Ectodermal cell (in vitro differentiated cells): ENCODE data around the gene IMPACT.

ENCODE experiments used
- H3K27ac ChIP-seq: 2 replicates; pipeline ENCODE4 v1.7.0; 2013; ENCODE audit warnings: mild to moderate bottlenecking, low read depth, low read length; ENCODE audit not compliant: insufficient read depth, poor library complexity, severe bottlenecking
- H3K27me3 ChIP-seq: 2 replicates; pipeline ENCODE4 v1.7.0; 2013; ENCODE audit warnings: mild to moderate bottlenecking, low read length; ENCODE audit not compliant: insufficient read depth, control insufficient read depth, poor library complexity, severe bottlenecking
- H3K36me3 ChIP-seq: one replicate; pipeline ENCODE4 v1.7.0; 2013; ENCODE audit warnings: low read length; ENCODE audit not compliant: control insufficient read depth, insufficient read depth
- H3K4me1 ChIP-seq: one replicate; pipeline ENCODE4 v1.7.0; 2013; ENCODE audit warnings: low read length; ENCODE audit not compliant: control insufficient read depth, insufficient read depth
- H3K4me3 ChIP-seq: 2 replicates; pipeline ENCODE4 v1.7.0; 2013; ENCODE audit warnings: low read depth, low read length, control low read depth; ENCODE audit not compliant: insufficient read depth
- H3K9me3 ChIP-seq: 2 replicates; pipeline ENCODE4 v1.7.0; 2013; ENCODE audit warnings: mild to moderate bottlenecking, low read length, moderate library complexity; ENCODE audit not compliant: control insufficient read depth
- WGBS, 2 experiments: methylation state at CpG; one replicate each; pipeline ENCODE4 v1.1.7; 2013; ENCODE audit warnings: missing lambda C conversion rate in 2 of 2; 5-methylcytosine and 5-hydroxymethylcytosine counted together

Gene IMPACT

GRCh38 chr18:24397694-24398368 is 28.6 kb upstream of the IMPACT start, which contains the start of gene OSBPL1A:
Gene OSBPL1A (minus strand): TSS chr18:24397824. CDS start chr18:24377533, 20,291 bp downstream.
- no peaks in the 10 kb centered on the region for H3K27me3 ChIP-seq
- H3K4me1 ChIP-seq: peaks cover 15% of the 10 kb centered on the region
- 0 to 1% methylated on average over 52 to 55 of the region's 55 CpGs for WGBS, 2 experiments
- peak within 1 kb of the TSS; percentile 81 for H3K4me3 ChIP-seq
- H3K36me3 ChIP-seq: no peaks in the 10 kb centered on the region
- H3K27ac ChIP-seq: peak within 1 kb of the TSS; percentile 94
- H3K9me3 ChIP-seq: no peaks in the 10 kb centered on the region

GRCh38 chr18:24398540-24398939 is 27.9 kb upstream of the IMPACT start:
- no peak overlapping the region for H3K27ac ChIP-seq
- no peaks in the 10 kb centered on the region for H3K27me3 ChIP-seq
- peaks cover 15% of the 10 kb centered on the region for H3K4me1 ChIP-seq
- WGBS, 2 experiments: 22 to 26% methylated on average over 15 of the region's 15 CpGs
- no peaks in the 10 kb centered on the region for H3K9me3 ChIP-seq
- H3K36me3 ChIP-seq: no peaks in the 10 kb centered on the region
- peak overlapping the region; percentile 81 for H3K4me3 ChIP-seq

DNA sequence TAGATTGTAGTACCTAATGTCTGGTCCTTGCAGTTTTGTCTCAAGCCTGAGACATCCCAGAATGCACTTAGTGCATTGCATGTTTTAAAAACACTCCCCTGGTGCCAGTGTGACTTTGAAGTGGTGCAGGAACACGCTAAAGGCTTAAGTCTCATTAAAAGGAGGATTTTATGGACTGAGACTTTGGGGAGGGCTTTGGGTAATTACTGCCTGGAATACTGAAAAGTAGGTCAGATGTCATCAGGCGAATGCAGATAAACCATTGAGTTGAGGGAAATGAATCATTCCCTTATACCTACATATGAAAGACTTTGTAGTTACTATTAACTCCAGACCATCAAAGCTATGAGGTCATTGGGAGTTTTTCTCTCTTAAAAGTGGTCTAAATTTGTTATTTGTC is 25.9 kb upstream of the IMPACT start:
- 75 to 80% methylated on average over 2 of the region's 2 CpGs for WGBS, 2 experiments
- Histone ChIP-seq H3K27ac (no peak overlapping the region), H3K27me3 (no peaks in the 10 kb centered on the region), H3K4me1 (peaks cover 15% of the 10 kb centered on the region), H3K9me3 (no peaks in the 10 kb centered on the region), H3K36me3 (no peaks in the 10 kb centered on the region), H3K4me3 (no peak overlapping the region)

- 79 to 80% methylated on average over 6 of the region's 6 CpGs for WGBS, 2 experiments
- Histone ChIP-seq H3K4me3 (no peak overlapping the region), H3K27ac (no peak overlapping the region), H3K9me3 (no peaks in the 10 kb centered on the region), H3K36me3 (no peaks in the 10 kb centered on the region), H3K27me3 (no peaks in the 10 kb centered on the region), H3K4me1 (peaks cover 11% of the 10 kb centered on the region)
These were observed 24.2 kb upstream of the IMPACT start for GRCh38 chr18:24402209-24402785.

GRCh38 chr18:24403076-24403475 is 23.4 kb upstream of the IMPACT start:
- Histone ChIP-seq H3K27ac (no peak overlapping the region), H3K4me1 (peaks cover 10% of the 10 kb centered on the region)
- WGBS, 2 experiments: 91 to 94% methylated on average over 5 of the region's 5 CpGs

DNA sequence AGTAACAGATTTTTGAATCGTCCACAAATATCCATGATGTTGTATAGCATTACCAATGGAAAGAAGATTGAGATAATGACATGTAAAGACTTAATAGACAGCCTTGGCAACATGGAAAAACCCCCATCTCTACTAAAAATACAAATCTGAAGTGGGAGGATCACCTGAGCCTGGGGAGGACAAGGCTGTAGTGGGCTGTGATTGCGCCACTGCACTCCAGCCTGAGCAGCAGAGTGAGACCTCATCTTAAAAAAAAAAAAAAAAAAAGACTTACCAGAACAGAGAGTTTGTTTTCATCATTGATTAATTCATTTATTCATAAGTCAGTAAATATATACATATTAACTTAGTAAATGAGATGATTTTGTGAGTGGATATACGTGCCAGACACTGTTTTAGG is 21.9 kb upstream of the IMPACT start:
- Histone ChIP-seq H3K4me3 (no peak overlapping the region), H3K4me1 (peaks cover 7% of the 10 kb centered on the region)

More at GRCh38 chr18:24403076-24403475, 23.4 kb upstream of the IMPACT start:
- Histone ChIP-seq H3K9me3 (no peaks in the 10 kb centered on the region), H3K27me3 (no peaks in the 10 kb centered on the region), H3K4me3 (no peak overlapping the region), H3K36me3 (no peaks in the 10 kb centered on the region)

GRCh38 chr18:24408496-24408895 is 18.0 kb upstream of the IMPACT start:
- Histone ChIP-seq H3K27me3 (no peaks in the 10 kb centered on the region), H3K9me3 (no peaks in the 10 kb centered on the region), H3K4me3 (no peak overlapping the region), H3K27ac (no peak overlapping the region), H3K36me3 (no peaks in the 10 kb centered on the region), H3K4me1 (no peaks in the 10 kb centered on the region)
- 94 to 98% methylated on average over 2 of the region's 2 CpGs for WGBS, 2 experiments

More for the DNA sequence above, 21.9 kb upstream of the IMPACT start:
- Histone ChIP-seq H3K9me3 (no peaks in the 10 kb centered on the region), H3K36me3 (no peaks in the 10 kb centered on the region), H3K27me3 (no peaks in the 10 kb centered on the region), H3K27ac (no peak overlapping the region)
- WGBS, 2 experiments: 100% methylated on average over 1 to 2 of the region's 3 CpGs

DNA sequence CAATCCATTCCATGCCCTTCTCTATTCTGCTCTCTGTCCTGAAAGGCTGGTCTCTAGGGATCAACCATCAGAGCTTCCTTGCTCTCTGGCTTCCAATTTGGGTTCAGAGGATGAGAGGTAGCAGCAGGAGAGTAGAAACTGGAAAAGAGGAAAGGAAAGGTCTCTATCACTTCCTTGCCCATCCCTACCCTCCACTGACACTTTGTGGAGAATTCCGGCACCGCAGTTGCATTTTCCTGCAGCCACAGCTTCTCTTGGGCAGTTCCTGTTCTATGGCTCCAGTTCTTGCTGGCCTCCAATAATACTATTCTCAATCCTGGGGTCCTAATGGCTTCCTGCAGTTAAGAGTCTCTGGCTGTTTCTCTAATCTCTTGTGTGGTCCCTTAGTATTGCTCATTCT is 13.3 kb upstream of the IMPACT start:
- no peak overlapping the region for H3K4me3 ChIP-seq
- no peaks in the 10 kb centered on the region for H3K36me3 ChIP-seq
- H3K9me3 ChIP-seq: no peaks in the 10 kb centered on the region
- 48 to 51% methylated on average over 2 of the region's 2 CpGs for WGBS, 2 experiments
- no peaks in the 10 kb centered on the region for H3K4me1 ChIP-seq
- H3K27ac ChIP-seq: no peak overlapping the region
- H3K27me3 ChIP-seq: no peaks in the 10 kb centered on the region

GRCh38 chr18:24414349-24415003 is 12.0 kb upstream of the IMPACT start:
- Histone ChIP-seq H3K4me1 (no peaks in the 10 kb centered on the region), H3K36me3 (no peaks in the 10 kb centered on the region), H3K4me3 (no peak overlapping the region), H3K9me3 (no peaks in the 10 kb centered on the region), H3K27me3 (no peaks in the 10 kb centered on the region), H3K27ac (no peak overlapping the region)
- 87 to 91% methylated on average over 3 of the region's 3 CpGs for WGBS, 2 experiments

DNA sequence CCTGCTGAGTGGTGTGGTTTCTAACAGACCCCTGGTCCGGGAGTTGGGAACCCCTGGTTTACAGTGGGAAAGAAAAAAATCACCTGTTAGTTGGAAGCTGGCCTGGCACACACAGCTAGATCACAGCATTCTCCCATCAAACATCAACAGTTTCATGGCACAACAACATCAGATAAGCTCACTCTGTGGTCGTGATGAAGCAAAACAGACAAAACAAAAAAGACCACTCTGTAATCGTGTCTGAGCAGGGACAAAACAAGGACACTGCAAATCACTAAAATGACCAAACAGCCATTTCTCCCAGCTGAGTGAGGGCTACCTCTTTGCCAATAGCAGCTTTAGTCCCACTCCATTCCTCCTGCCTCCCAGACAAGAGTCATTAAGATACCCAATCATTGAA is 9.0 kb upstream of the IMPACT start:
- WGBS, 2 experiments: 78 to 84% methylated on average over 3 of the region's 3 CpGs
- H3K4me1 ChIP-seq: no peaks in the 10 kb centered on the region
- no peaks in the 10 kb centered on the region for H3K27me3 ChIP-seq
- H3K9me3 ChIP-seq: no peaks in the 10 kb centered on the region
- H3K4me3 ChIP-seq: no peak overlapping the region
- H3K27ac ChIP-seq: no peak overlapping the region
- H3K36me3 ChIP-seq: no peaks in the 10 kb centered on the region
